ENCODE results near the gene CEP135. TPM values are rescaled to one million over a fixed set of nuclear protein-coding genes. Genes with fewer than 3 reads are reported as not detected.

The CEP135 gene
- total RNA-seq, 1 experiment from 2014 or later: 13.9 TPM

GRCh38 chr4:55907469-55907868, 41.3 kb upstream of the CEP135 start:
- H3K27ac Mint-ChIP-seq: no peak overlapping the region; a peak in 1 of 7 replicates
- H3K56ac ChIP-seq (ENCODE audit: insufficient read length, low read depth, low read length): no peak overlapping the region
- H3K4me2 ChIP-seq (ENCODE audit: insufficient read depth, insufficient read length, low read length): no peak overlapping the region
- H2AK5ac ChIP-seq (ENCODE audit: insufficient read length, low read length): no peak overlapping the region
- H3K4me3 Mint-ChIP-seq: no peak overlapping the region
- no peak overlapping the region for H2BK12ac ChIP-seq (ENCODE audit: insufficient read length, low read depth, low read length)
- H3K4ac ChIP-seq (ENCODE audit: low read depth, low read length): no peak overlapping the region
- H2BK120ac ChIP-seq (ENCODE audit: low read depth, low read length, poor library complexity, severe bottlenecking): no peak overlapping the region
- DNase-seq: no peak
- H3K27me3 ChIP-seq (ENCODE audit: insufficient read depth, low read length): no peaks in the 10 kb centered on the region
- H2AFZ ChIP-seq (ENCODE audit: low read length): no peak overlapping the region
- no peaks in the 10 kb centered on the region for H3K79me2 ChIP-seq (ENCODE audit: insufficient read depth, low read length)
- TF ChIP-seq, protein P1, sequence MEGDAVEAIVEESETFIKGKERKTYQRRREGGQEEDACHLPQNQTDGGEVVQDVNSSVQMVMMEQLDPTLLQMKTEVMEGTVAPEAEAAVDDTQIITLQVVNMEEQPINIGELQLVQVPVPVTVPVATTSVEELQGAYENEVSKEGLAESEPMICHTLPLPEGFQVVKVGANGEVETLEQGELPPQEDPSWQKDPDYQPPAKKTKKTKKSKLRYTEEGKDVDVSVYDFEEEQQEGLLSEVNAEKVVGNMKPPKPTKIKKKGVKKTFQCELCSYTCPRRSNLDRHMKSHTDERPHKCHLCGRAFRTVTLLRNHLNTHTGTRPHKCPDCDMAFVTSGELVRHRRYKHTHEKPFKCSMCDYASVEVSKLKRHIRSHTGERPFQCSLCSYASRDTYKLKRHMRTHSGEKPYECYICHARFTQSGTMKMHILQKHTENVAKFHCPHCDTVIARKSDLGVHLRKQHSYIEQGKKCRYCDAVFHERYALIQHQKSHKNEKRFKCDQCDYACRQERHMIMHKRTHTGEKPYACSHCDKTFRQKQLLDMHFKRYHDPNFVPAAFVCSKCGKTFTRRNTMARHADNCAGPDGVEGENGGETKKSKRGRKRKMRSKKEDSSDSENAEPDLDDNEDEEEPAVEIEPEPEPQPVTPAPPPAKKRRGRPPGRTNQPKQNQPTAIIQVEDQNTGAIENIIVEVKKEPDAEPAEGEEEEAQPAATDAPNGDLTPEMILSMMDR (conservative IDR thresholded peaks at IDR 0.05): no peak
- no peak overlapping the region for H3K9ac ChIP-seq (ENCODE audit: extremely low read depth, insufficient read length, low read length)
- H3K18ac ChIP-seq (ENCODE audit: insufficient read length, low read depth, low read length): no peak overlapping the region
- no peak overlapping the region for H2BK5ac ChIP-seq (ENCODE audit: insufficient read length, low read length)
- H4K8ac ChIP-seq (replicated peaks; ENCODE audit: insufficient read length, low read depth, low read length): no peak overlapping the region
- peaks cover 0 to 2% (median 0%) of the 10 kb centered on the region in 3 experiments; a peak in 3 of 7 replicates for H3K36me3 Mint-ChIP-seq (ENCODE audit: insufficient read depth in 1 of 3, low read depth in 3 of 3)
- H3K23ac ChIP-seq (ENCODE audit: insufficient read length, low read depth, low read length): no peak overlapping the region
- H2BK15ac ChIP-seq (ENCODE audit: low read depth, low read length): no peak overlapping the region
- no peak overlapping the region for H2BK20ac ChIP-seq (ENCODE audit: low read depth, low read length, poor library complexity, severe bottlenecking)
- H4K91ac ChIP-seq (ENCODE audit: insufficient read length, low read depth, low read length): no peak overlapping the region
- H3K4me1 ChIP-seq (ENCODE audit: insufficient read depth, low read length): no peaks in the 10 kb centered on the region
- no peaks in the 10 kb centered on the region for H3K23me2 ChIP-seq (ENCODE audit: insufficient read length, low read depth, low read length, poor library complexity, severe bottlenecking)
- no peaks in the 10 kb centered on the region for H3K79me1 ChIP-seq (ENCODE audit: insufficient read depth, low read depth, low read length, poor library complexity, severe bottlenecking)
- H3K4me1 Mint-ChIP-seq: no peaks in the 10 kb centered on the region
- no peak overlapping the region for H3K14ac ChIP-seq (ENCODE audit: insufficient read depth, low read length)
- no peaks in the 10 kb centered on the region for H3K9me3 ChIP-seq (ENCODE audit: control insufficient read depth, low read depth, low read length)
- no peaks in the 10 kb centered on the region for H3K27me3 Mint-ChIP-seq (ENCODE audit: low read depth)
- no peak overlapping the region for H3K27ac ChIP-seq (ENCODE audit: insufficient read length, low read depth, low read length)
- no peak overlapping the region for H4K5ac ChIP-seq (ENCODE audit: insufficient read length, low read depth, low read length)
- H3T11ph ChIP-seq (ENCODE audit: low read length): no peak overlapping the region
- no peaks in the 10 kb centered on the region for H3K9me3 Mint-ChIP-seq
- H4K20me1 ChIP-seq (ENCODE audit: control insufficient read depth, insufficient read depth, insufficient read length): no peaks in the 10 kb centered on the region

Data from H9 (cell line).